PC-9 (cell line): Measurements from ENCODE around the gene AFAP1L2. TPM values are rescaled to one million over a fixed set of nuclear protein-coding genes. Genes with fewer than 3 reads are reported as not detected.

Experiments used
- BruUV-seq: library from RNA; stranded (reverse); fragments of 400-500 nt; replicated peaks from 2 replicates; lab custom pipeline; 2021; lab: Mats Ljungman, UMichigan
- CTCF ChIA-PET: fragments of 300-600 bp; sonication (Branson Sonifier 250); formaldehyde crosslinking; loops from one replicate; lab custom pipeline; 2022; ENCODE audit warnings: antibody characterized with exemption; lab: Charles Lee
- POLR2A ChIA-PET: fragments of 300-600 bp; sonication (Branson Sonifier 250); formaldehyde crosslinking; loops from one replicate; lab custom pipeline; 2022; ENCODE audit warnings: antibody characterized with exemption; ENCODE audit not compliant: unreplicated experiment; lab: Charles Lee
- DNase-seq, 2 experiments: peaks; one replicate each; pipeline versions ENCODE4 v3.0.0 to v3.0.0-alpha.2; 2015 to 2022; ENCODE audit warnings: mixed read lengths in 1 of 2
- H2AFZ ChIP-seq: fragments of 200-600 bp; sonication (generic); 2 replicates; pipeline ENCODE4 v1.8.1; 2017; ENCODE audit warnings: antibody characterized with exemption
- H3F3A ChIP-seq: fragments of 200-600 bp; sonication (generic); 2 replicates; pipeline ENCODE4 v1.8.1; 2017; ENCODE audit warnings: antibody characterized with exemption, mild to moderate bottlenecking, low read depth; ENCODE audit not compliant: insufficient read depth
- H3K27ac ChIP-seq: fragments of 200-600 bp; sonication (generic); 2 replicates; pipeline ENCODE4 v1.6.1; 2016; ENCODE audit warnings: mixed run types
- H3K27me3 ChIP-seq: fragments of 200-600 bp; sonication (generic); 2 replicates; pipeline ENCODE4 v1.6.1; 2016; ENCODE audit warnings: low read depth, mixed run types; ENCODE audit not compliant: insufficient read depth
- H3K36me3 ChIP-seq: fragments of 200-600 bp; sonication (generic); 2 replicates; pipeline ENCODE4 v1.6.1; 2016; ENCODE audit warnings: low read depth, mixed run types
- H3K4me1 ChIP-seq: fragments of 200-600 bp; sonication (generic); replicated peaks from 2 replicates; pipeline ENCODE4 v1.6.1; 2016; ENCODE audit warnings: mixed run types; ENCODE audit not compliant: insufficient read depth
- H3K4me2 ChIP-seq: fragments of 200-600 bp; sonication (generic); 2 replicates; pipeline ENCODE4 v1.6.1; 2017; ENCODE audit warnings: mixed run types
- H3K4me3 ChIP-seq: fragments of 200-600 bp; sonication (generic); 2 replicates; pipeline ENCODE4 v1.6.1; 2016; ENCODE audit warnings: mixed run types
- H3K79me2 ChIP-seq: fragments of 200-600 bp; sonication (generic); 2 replicates; pipeline ENCODE4 v1.6.1; 2017; ENCODE audit warnings: low read depth, mixed run types
- H3K9me2 ChIP-seq: fragments of 200-600 bp; sonication (generic); 2 replicates; pipeline ENCODE4 v1.8.1; 2017; ENCODE audit warnings: mild to moderate bottlenecking; ENCODE audit not compliant: insufficient read depth
- H3K9me3 ChIP-seq: fragments of 200-600 bp; sonication (generic); 2 replicates; pipeline ENCODE4 v1.8.1; 2016; ENCODE audit warnings: low read depth; ENCODE audit not compliant: insufficient read depth
- H4K20me1 ChIP-seq: fragments of 200-600 bp; sonication (generic); 2 replicates; pipeline ENCODE4 v1.8.1; 2017; ENCODE audit not compliant: insufficient read depth
- EZH2 ChIP-seq: fragments of 200-600 bp; sonication (generic); IDR thresholded peaks from 2 replicates; pipeline ENCODE4 v1.8.0; 2017; ENCODE audit warnings: antibody characterized with exemption, low read depth
- intact Hi-C: fragments of 100-400 bp; cut with micrococcal nuclease; formaldehyde crosslinking; loops from one replicate; pipeline ENCODE4 v1.10.0; 2022; ENCODE audit not compliant: unreplicated experiment
- total RNA-seq: library from RNA; stranded (reverse); gene quantifications from 2 replicates; pipeline ENCODE4 v1.2.3, GENCODE V29; 2021
- TF ChIP-seq, protein P1 (sequence below): fragments of 200-600 bp; sonication (generic); conservative IDR thresholded peaks from 2 replicates; pipeline ENCODE4 v1.6.1; 2017; ENCODE audit warnings: mixed run types, antibody characterized with exemption, mild to moderate bottlenecking, moderate library complexity

Gene AFAP1L2
- total RNA-seq, 1 experiment from 2014 or later = 35.4 TPM

- Histone ChIP-seq H3K9me2 (no peaks in the 10 kb centered on the region), H3K4me1 (peaks cover 9% of the 10 kb centered on the region), H3K27ac (no peak overlapping the region), H3K79me2 (no peaks in the 10 kb centered on the region), H3K4me3 (no peak overlapping the region), H2AFZ (no peak overlapping the region), H4K20me1 (no peaks in the 10 kb centered on the region), H3K27me3 (no peaks in the 10 kb centered on the region), H3K9me3 (no peaks in the 10 kb centered on the region), H3K4me2 (no peak overlapping the region), H3F3A (no peaks in the 10 kb centered on the region), H3K36me3 (no peaks in the 10 kb centered on the region)
- TF ChIP-seq, protein P1, sequence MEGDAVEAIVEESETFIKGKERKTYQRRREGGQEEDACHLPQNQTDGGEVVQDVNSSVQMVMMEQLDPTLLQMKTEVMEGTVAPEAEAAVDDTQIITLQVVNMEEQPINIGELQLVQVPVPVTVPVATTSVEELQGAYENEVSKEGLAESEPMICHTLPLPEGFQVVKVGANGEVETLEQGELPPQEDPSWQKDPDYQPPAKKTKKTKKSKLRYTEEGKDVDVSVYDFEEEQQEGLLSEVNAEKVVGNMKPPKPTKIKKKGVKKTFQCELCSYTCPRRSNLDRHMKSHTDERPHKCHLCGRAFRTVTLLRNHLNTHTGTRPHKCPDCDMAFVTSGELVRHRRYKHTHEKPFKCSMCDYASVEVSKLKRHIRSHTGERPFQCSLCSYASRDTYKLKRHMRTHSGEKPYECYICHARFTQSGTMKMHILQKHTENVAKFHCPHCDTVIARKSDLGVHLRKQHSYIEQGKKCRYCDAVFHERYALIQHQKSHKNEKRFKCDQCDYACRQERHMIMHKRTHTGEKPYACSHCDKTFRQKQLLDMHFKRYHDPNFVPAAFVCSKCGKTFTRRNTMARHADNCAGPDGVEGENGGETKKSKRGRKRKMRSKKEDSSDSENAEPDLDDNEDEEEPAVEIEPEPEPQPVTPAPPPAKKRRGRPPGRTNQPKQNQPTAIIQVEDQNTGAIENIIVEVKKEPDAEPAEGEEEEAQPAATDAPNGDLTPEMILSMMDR = no peak
- no peak for TF ChIP-seq EZH2
- ChIA-PET POLR2A (no interaction called here), CTCF (interaction anchor here (0.6 to 2.7 kb wide), 6 partner anchors 99 to 599 kb away, joined by 3 to 18 read pairs (median 3); no protein-coding TSS in a partner anchor)
- no TSS peak for BruUV-seq
- intact Hi-C loops = loop anchor here (10.0 kb wide), 1 partner anchor 481 kb away; no protein-coding TSS in a partner anchor
- DNase-seq = no peak
Observed at GRCh38 chr10:114303556-114303955, 100.7 kb downstream of the AFAP1L2 start.

DNA sequence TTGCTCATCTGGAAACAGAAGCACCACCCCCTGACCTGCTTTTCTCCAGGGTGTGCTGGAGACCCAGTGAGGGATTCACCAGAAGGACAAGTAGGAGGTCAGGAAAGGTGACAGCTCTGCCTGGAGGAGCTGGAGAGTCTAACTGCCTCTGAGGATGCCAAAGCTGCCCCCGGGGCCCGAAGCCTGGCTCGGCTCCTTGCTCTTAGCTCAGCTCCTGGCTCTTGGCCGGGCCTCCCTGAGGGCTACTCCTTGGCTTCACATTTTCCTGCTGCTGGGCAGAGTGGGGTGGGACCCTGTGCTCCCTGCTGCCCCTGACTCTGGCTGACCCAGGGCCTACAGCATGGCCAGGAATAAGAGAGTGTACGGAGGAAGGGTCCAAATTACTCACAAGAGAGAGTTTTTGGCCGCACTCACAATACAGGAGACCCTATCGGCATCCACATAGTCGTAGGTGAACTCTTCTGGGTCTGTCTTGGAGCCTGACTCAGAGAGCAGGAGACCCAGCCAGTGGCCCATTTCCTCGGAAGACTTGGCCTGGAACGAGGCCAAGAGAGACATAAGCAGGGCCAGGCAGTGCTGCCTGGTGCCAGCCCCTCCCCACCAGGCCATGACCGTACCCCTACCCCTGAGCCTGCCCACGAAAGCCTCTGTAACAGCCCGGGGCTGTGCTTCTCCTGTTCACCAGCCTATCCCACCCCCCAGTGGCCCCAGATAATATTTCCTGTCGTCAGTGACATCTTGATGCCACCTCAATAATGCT is 102.2 kb downstream of the AFAP1L2 start:
- Histone ChIP-seq H3K9me3 (no peaks in the 10 kb centered on the region), H3K27ac (no peak overlapping the region)
- CTCF ChIA-PET = interaction anchor here (2.7 kb wide), 1 partner anchor 157 kb away, joined by 18 read pairs; no protein-coding TSS in a partner anchor

DNA sequence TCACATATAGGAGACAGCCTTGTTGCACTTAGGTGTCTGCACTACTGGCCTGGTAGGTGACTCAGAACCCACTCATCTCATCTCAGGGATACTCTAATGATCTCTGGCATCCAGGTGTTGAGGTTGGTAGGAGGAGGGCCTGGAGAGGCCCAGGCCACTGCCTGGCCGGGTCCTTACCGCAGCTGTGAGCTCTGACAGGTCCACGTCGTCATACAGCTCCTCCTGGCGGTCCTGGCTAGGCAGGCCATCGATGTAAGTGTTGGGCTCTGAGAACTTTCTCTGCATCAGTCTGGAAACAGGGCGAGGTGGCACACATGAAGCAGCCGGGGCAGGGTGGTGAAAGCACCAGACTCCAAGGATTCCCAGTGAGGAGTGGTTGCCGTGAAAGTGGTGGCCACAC is 103.1 kb downstream of the AFAP1L2 start:
- H3K4me3 ChIP-seq = no peak overlapping the region
- H3K79me2 ChIP-seq = no peaks in the 10 kb centered on the region
- BruUV-seq = no TSS peak
- no peak for TF ChIP-seq EZH2
- TF ChIP-seq, protein P1 = 0 out of 2 replicates have a peak, but pooled peaks have one; percentile 47
- CTCF ChIA-PET = no interaction called here
- no peaks in the 10 kb centered on the region for H3K9me2 ChIP-seq
- H3F3A ChIP-seq = no peaks in the 10 kb centered on the region
- POLR2A ChIA-PET = no interaction called here
- H4K20me1 ChIP-seq = no peaks in the 10 kb centered on the region
- no peak overlapping the region for H2AFZ ChIP-seq
- H3K27me3 ChIP-seq = no peaks in the 10 kb centered on the region
- peak; percentile 57 to 66 for DNase-seq
- H3K4me2 ChIP-seq = no peak overlapping the region
- no peaks in the 10 kb centered on the region for H3K9me3 ChIP-seq
- no peaks in the 10 kb centered on the region; the same call in 1 of the 2 replicates for H3K36me3 ChIP-seq
- no peaks in the 10 kb centered on the region for H3K4me1 ChIP-seq
- intact Hi-C loops = loop anchor here (10.0 kb wide), 1 partner anchor 484 kb away; no protein-coding TSS in a partner anchor
- no peak overlapping the region for H3K27ac ChIP-seq

More for the DNA sequence above, 102.2 kb downstream of the AFAP1L2 start:
- Histone ChIP-seq H3K9me2 (no peaks in the 10 kb centered on the region), H4K20me1 (no peaks in the 10 kb centered on the region), H3K27me3 (no peaks in the 10 kb centered on the region), H3K4me1 (peaks cover 5% of the 10 kb centered on the region), H3K4me3 (no peak overlapping the region), H3K4me2 (no peak overlapping the region), H3K36me3 (no peaks in the 10 kb centered on the region), H3K79me2 (no peaks in the 10 kb centered on the region), H3F3A (no peaks in the 10 kb centered on the region), H2AFZ (no peak overlapping the region)
- no peak for DNase-seq
- intact Hi-C loops = loop anchor here (10.0 kb wide), 1 partner anchor 483 kb away; no protein-coding TSS in a partner anchor
- POLR2A ChIA-PET = no interaction called here
- BruUV-seq = no TSS peak
- TF ChIP-seq, protein P1 = no peak
- no peak for TF ChIP-seq EZH2
